ENCODE results near the gene NIPA2.

Gene NIPA2

GRCh38 chr15:22880981-22881738 is 42.7 kb downstream of the NIPA2 start:
- TF ChIP-seq CTCF (IDR thresholded peaks at IDR 0.05; ENCODE audit: low read depth, low read length): no peak
- Histone ChIP-seq H3K4me3 (ENCODE audit: low read depth, low read length) (no peak overlapping the region), H3K4me1 (no peaks in the 10 kb centered on the region; the same call in 1 of the 2 replicates), H3K36me3 (peaks cover 26% of the 10 kb centered on the region), H3K27me3 (no peaks in the 10 kb centered on the region), H3K9me3 (no peaks in the 10 kb centered on the region)
- DNase-seq: no peak

- Histone ChIP-seq H3K27me3 (no peaks in the 10 kb centered on the region), H3K4me1 (no peaks in the 10 kb centered on the region; the same call in 1 of the 2 replicates), H3K36me3 (peaks cover 26% of the 10 kb centered on the region), H3K9me3 (no peaks in the 10 kb centered on the region), H3K4me3 (ENCODE audit: low read depth, low read length) (no peak overlapping the region)
- TF ChIP-seq CTCF (IDR thresholded peaks at IDR 0.05; ENCODE audit: low read depth, low read length): no peak
- no peak for DNase-seq
Observed at GRCh38 chr15:22881739-22882440, 43.4 kb downstream of the NIPA2 start.

DNA sequence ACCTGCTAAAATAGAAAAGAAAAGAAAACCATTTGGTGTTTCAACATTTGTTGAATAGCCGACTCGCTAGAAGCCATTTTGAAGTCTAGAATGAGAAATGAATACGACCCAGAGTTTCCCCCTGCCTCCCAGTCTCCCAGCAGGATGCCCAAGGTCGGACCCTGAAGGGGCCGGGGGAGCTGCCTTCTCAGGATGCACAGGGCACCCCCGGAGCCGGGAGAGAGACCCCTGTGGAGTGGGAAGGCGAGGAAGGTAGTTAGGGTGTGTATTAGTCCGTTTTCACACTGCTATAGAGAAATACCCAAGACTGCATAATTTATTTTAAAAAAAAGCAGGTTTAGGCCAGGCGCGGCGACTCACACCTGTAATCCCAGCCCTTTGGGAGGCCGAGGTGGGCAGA is 44.7 kb downstream of the NIPA2 start:
- Histone ChIP-seq H3K27me3 (no peaks in the 10 kb centered on the region), H3K9me3 (no peaks in the 10 kb centered on the region), H3K4me1 (peaks cover 3% of the 10 kb centered on the region; the same call in 1 of the 2 replicates), H3K4me3 (ENCODE audit: low read depth, low read length) (no peak overlapping the region), H3K36me3 (peaks cover 21% of the 10 kb centered on the region)
- no peak for DNase-seq
- TF ChIP-seq CTCF (IDR thresholded peaks at IDR 0.05; ENCODE audit: low read depth, low read length): no peak

DNA sequence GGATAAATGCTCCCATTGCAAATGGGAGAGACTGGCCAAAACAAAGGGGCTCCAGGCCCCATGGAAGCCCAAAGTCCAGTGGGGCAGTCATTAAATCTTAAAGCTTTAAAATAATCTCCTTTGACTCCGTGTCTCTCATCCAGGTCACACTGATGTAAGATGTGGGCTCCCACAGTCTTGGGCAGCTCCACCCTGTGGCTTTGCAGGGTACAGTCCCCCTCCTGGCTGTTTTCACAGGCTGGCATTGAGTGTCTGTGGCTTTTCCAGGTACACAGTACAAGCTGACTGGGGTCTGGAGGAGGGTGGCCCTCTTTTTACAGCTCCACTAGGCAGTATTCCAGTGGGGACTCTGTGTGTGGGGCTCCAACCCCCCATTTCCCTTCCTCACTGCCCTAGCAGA is 45.9 kb downstream of the NIPA2 start:
- Histone ChIP-seq H3K4me3 (ENCODE audit: low read depth, low read length) (no peak overlapping the region), H3K4me1 (peaks cover 3% of the 10 kb centered on the region; the same call in 1 of the 2 replicates), H3K9me3 (no peaks in the 10 kb centered on the region), H3K27me3 (no peaks in the 10 kb centered on the region), H3K36me3 (peaks cover 20% of the 10 kb centered on the region)
- no peak for DNase-seq
- TF ChIP-seq CTCF (IDR thresholded peaks at IDR 0.05; ENCODE audit: low read depth, low read length): peak; percentile 30

GRCh38 chr15:22885120-22885519 is 46.7 kb downstream of the NIPA2 start:
- Histone ChIP-seq H3K4me1 (peaks cover 3% of the 10 kb centered on the region; the same call in 1 of the 2 replicates), H3K27me3 (no peaks in the 10 kb centered on the region), H3K9me3 (no peaks in the 10 kb centered on the region), H3K4me3 (ENCODE audit: low read depth, low read length) (no peak overlapping the region), H3K36me3 (peaks cover 20% of the 10 kb centered on the region)
- TF ChIP-seq CTCF (IDR thresholded peaks at IDR 0.05; ENCODE audit: low read depth, low read length): no peak
- DNase-seq: no peak
